ENCODE results near the gene RPL29.

GRCh38 chr3:52005571-52005986 is 9.9 kb upstream of the RPL29 start:
- TF ChIP-seq POLR2AphosphoS5 (IDR thresholded peaks at IDR 0.05; ENCODE audit: low read depth, low read length) (no peak), POLR2A (IDR thresholded peaks at IDR 0.05; ENCODE audit: low read depth, low read length) (no peak)

Data from GM12892 (cell line).